OCI-LY3 (cell line): ENCODE measurements around the gene SPSB4.

Source experiments
- H2AFZ ChIP-seq: fragments of 200-600, 300-600 bp; shearing (Covaris generic); 2 replicates; pipeline ENCODE4 v1.6.0; 2014; ENCODE audit warnings: antibody characterized with exemption, low read depth, low read length
- H3K27ac ChIP-seq: fragments of 200-600, 300-600 bp; sonication (generic); 2 replicates; pipeline ENCODE4 v1.5.1; 2014; ENCODE audit warnings: mild to moderate bottlenecking, low read length, moderate library complexity, mixed read lengths
- H3K27me3 ChIP-seq: fragments of 200-600, 300-600 bp; sonication (generic); 2 replicates; pipeline ENCODE4 v1.6.1; 2014; ENCODE audit warnings: low read depth, low read length, mixed read lengths
- H3K36me3 ChIP-seq: fragments of 200-600, 300-600 bp; sonication (generic); replicated peaks from 2 replicates; pipeline ENCODE3; 2014; ENCODE audit warnings: low read depth, low read length, mixed read lengths
- H3K4me1 ChIP-seq: fragments of 300-600, 200-600 bp; sonication (generic); 2 replicates; pipeline ENCODE4 v1.6.1; 2014; ENCODE audit warnings: low read length, mixed read lengths
- H3K4me2 ChIP-seq: fragments of 200-600, 300-600 bp; sonication (generic); 2 replicates; pipeline ENCODE4 v1.6.1; 2014; ENCODE audit warnings: low read length, mixed read lengths
- H3K4me3 ChIP-seq: fragments of 300-600, 200-600 bp; sonication (generic); 2 replicates; pipeline ENCODE4 v1.5.1; 2014; ENCODE audit warnings: antibody characterized with exemption, mild to moderate bottlenecking, low read length, moderate library complexity
- H3K79me2 ChIP-seq: fragments of 300-600, 200-600 bp; shearing (Covaris generic); 2 replicates; pipeline ENCODE4 v1.6.1; 2014; ENCODE audit warnings: mild to moderate bottlenecking, low read length, mixed read lengths
- H3K9ac ChIP-seq: fragments of 300-600, 200-600 bp; shearing (Covaris generic); 2 replicates; pipeline ENCODE4 v1.6.0; 2014; ENCODE audit warnings: mild to moderate bottlenecking, low read length, moderate library complexity
- H3K9me3 ChIP-seq: fragments of 200-600, 300-600 bp; shearing (Covaris generic); 2 replicates; pipeline ENCODE4 v1.6.1; 2014; ENCODE audit warnings: low read length, mixed read lengths; ENCODE audit not compliant: insufficient read depth
- H4K20me1 ChIP-seq: fragments of 200-600, 300-600 bp; sonication (generic); 2 replicates; pipeline ENCODE4 v1.6.1; 2016; ENCODE audit warnings: low read length, mixed read lengths; ENCODE audit not compliant: insufficient read depth
- EZH2phosphoT487 ChIP-seq: fragments of 200-600 bp; shearing (Covaris generic); IDR thresholded peaks from 2 replicates; pipeline ENCODE4 v1.6.1; 2018; ENCODE audit warnings: antibody characterized with exemption, mixed run types, low read depth
- TF ChIP-seq, protein P1 (sequence below): fragments of 200-600, 300-600 bp; sonication (generic); IDR thresholded peaks from 2 replicates; pipeline ENCODE4 v1.5.1; 2014; ENCODE audit warnings: antibody characterized with exemption, low read length, low read depth

Gene SPSB4

DNA sequence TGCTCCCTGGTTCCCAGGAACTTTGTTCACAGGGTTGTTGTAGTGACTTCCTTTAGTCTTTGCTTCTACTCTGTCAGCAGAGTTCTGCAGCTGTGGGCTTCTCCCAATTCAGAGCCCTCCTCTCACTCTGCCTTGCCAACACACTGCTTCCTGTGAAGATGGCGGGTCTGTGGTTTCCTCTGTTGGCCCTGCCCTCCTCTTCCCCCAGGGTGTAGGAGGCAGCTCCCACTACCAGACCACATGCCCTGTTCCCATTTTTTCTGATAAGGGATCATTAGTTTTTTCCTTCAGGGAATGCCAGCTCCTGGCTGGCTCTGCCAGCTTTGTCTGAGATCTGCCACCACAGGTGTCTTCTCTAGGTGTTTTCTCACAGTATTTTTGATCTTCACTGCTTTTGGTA lies 12.7 kb downstream of the SPSB4 start:
- H3K4me2 ChIP-seq: no peak overlapping the region
- H3K9me3 ChIP-seq: no peaks in the 10 kb centered on the region
- no peak overlapping the region for H3K9ac ChIP-seq
- peaks cover 7% of the 10 kb centered on the region; the same call in 1 of the 2 replicates for H3K27me3 ChIP-seq
- H3K27ac ChIP-seq: no peak overlapping the region
- TF ChIP-seq, protein P1, sequence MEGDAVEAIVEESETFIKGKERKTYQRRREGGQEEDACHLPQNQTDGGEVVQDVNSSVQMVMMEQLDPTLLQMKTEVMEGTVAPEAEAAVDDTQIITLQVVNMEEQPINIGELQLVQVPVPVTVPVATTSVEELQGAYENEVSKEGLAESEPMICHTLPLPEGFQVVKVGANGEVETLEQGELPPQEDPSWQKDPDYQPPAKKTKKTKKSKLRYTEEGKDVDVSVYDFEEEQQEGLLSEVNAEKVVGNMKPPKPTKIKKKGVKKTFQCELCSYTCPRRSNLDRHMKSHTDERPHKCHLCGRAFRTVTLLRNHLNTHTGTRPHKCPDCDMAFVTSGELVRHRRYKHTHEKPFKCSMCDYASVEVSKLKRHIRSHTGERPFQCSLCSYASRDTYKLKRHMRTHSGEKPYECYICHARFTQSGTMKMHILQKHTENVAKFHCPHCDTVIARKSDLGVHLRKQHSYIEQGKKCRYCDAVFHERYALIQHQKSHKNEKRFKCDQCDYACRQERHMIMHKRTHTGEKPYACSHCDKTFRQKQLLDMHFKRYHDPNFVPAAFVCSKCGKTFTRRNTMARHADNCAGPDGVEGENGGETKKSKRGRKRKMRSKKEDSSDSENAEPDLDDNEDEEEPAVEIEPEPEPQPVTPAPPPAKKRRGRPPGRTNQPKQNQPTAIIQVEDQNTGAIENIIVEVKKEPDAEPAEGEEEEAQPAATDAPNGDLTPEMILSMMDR: no peak
- no peak for TF ChIP-seq EZH2phosphoT487
- H3K79me2 ChIP-seq: no peaks in the 10 kb centered on the region
- H3K36me3 ChIP-seq: no peaks in the 10 kb centered on the region
- H3K4me1 ChIP-seq: no peaks in the 10 kb centered on the region
- no peaks in the 10 kb centered on the region for H4K20me1 ChIP-seq
- H3K4me3 ChIP-seq: no peak overlapping the region
- H2AFZ ChIP-seq: no peak overlapping the region

DNA sequence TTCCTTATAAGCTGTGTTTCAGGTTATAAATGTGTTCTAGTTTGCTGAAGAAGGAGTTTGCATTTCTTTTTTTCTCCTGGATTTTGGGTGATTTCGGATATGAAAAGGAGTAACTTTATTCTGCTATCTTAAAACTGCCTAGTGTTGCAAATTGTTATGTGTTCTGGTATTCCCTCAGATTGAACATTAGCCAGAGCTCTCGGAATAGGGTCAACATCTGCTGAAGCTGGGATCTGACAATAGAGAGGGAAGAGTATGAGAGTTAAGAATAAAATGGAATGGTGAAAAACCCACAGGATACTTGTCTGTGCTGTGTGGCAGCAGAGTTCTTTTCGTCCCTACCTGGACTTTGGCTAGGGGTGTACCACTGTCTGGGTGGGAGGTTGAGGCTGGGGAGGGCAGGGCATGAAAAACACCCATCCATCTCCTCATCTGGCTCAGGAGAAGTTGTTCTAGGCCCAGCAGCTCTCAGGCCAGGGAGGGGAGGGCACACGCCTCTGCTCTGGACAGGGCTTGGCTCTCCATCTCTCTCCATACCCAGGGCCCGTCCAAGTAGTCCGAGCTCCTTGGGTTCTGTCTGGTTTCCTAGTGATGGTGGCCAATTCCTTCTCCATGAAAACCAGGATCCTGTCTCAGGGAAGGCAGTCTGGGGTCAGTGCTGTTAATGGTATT lies 13.2 kb downstream of the SPSB4 start:
- no peaks in the 10 kb centered on the region for H3K79me2 ChIP-seq
- no peaks in the 10 kb centered on the region for H4K20me1 ChIP-seq
- no peak overlapping the region for H3K4me3 ChIP-seq
- H3K27me3 ChIP-seq: peaks cover 7% of the 10 kb centered on the region; the same call in 1 of the 2 replicates
- no peaks in the 10 kb centered on the region for H3K36me3 ChIP-seq
- H3K4me2 ChIP-seq: no peak overlapping the region
- no peak overlapping the region for H3K27ac ChIP-seq
- H2AFZ ChIP-seq: no peak overlapping the region
- H3K9ac ChIP-seq: no peak overlapping the region
- H3K9me3 ChIP-seq: no peaks in the 10 kb centered on the region
- H3K4me1 ChIP-seq: no peaks in the 10 kb centered on the region
- no peak for TF ChIP-seq EZH2phosphoT487
- TF ChIP-seq, protein P1: no peak

DNA sequence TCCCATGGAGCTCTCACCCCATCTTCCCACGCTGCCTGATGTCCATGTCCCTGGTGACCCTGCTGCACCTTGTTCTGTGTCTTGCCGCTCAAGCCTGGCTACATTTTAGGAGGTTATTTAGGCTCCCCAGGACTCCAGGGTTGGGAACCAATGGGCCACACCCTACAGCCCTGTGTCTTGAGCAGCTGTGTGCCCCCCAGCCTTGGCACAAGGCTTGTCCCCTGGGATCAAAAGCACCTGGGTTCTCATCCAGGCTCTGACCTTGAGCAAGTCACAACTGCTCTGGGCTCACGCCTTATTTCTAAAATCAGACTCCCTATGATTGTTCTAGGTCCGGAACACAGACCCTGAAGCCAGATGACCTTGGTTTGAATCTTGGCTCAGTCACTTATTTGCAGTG lies 14.1 kb downstream of the SPSB4 start:
- peaks cover 7% of the 10 kb centered on the region; the same call in 1 of the 2 replicates for H3K27me3 ChIP-seq
- no peaks in the 10 kb centered on the region for H3K36me3 ChIP-seq
- no peak overlapping the region for H3K4me2 ChIP-seq
- no peaks in the 10 kb centered on the region for H3K4me1 ChIP-seq
- no peak overlapping the region for H3K9ac ChIP-seq
- no peaks in the 10 kb centered on the region for H4K20me1 ChIP-seq
- H3K27ac ChIP-seq: no peak overlapping the region
- TF ChIP-seq, protein P1: no peak
- H2AFZ ChIP-seq: no peak overlapping the region
- no peak overlapping the region for H3K4me3 ChIP-seq
- no peaks in the 10 kb centered on the region for H3K79me2 ChIP-seq
- no peaks in the 10 kb centered on the region for H3K9me3 ChIP-seq

DNA sequence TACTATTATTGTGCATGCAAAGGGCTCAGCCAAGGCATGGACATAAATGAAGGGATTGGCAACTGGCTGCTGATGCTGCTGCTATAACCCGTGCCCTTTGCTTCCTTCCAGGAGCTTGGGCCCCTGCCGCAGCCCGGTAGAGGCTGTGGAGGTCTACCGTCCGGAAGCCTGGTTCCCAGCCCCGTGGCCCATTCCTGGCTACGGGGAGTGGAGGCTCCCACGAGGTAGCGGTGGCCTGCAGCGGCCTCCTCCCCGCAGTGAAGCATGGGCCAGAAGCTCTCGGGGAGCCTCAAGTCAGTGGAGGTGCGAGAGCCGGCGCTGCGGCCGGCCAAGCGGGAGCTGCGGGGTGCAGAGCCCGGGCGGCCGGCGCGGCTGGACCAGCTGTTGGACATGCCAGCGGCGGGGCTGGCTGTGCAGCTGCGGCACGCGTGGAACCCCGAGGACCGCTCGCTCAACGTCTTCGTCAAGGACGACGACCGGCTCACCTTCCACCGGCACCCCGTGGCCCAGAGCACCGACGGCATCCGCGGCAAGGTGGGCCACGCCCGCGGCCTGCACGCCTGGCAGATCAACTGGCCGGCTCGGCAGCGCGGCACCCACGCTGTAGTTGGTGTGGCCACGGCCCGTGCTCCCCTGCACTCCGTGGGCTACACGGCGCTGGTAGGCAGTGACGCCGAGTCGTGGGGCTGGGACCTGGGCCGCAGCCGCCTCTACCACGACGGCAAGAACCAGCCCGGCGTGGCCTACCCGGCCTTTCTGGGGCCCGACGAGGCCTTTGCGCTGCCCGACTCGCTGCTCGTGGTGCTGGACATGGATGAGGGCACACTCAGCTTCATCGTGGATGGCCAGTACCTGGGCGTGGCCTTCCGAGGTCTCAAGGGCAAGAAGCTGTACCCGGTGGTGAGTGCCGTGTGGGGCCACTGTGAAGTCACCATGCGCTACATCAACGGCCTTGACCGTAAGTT lies 15.0 kb downstream of the SPSB4 start:
- Histone ChIP-seq H3K36me3 (no peaks in the 10 kb centered on the region), H3K79me2 (no peaks in the 10 kb centered on the region), H3K27me3 (peaks cover 7% of the 10 kb centered on the region; the same call in 1 of the 2 replicates)

More for the DNA sequence above, 15.0 kb downstream of the SPSB4 start:
- H4K20me1 ChIP-seq: no peaks in the 10 kb centered on the region
- no peak overlapping the region for H3K27ac ChIP-seq
- no peaks in the 10 kb centered on the region for H3K4me1 ChIP-seq
- H3K9ac ChIP-seq: no peak overlapping the region
- TF ChIP-seq, protein P1: no peak
- TF ChIP-seq EZH2phosphoT487: no peak
- no peak overlapping the region for H3K4me3 ChIP-seq
- no peak overlapping the region for H2AFZ ChIP-seq
- H3K9me3 ChIP-seq: no peaks in the 10 kb centered on the region
- no peak overlapping the region for H3K4me2 ChIP-seq
